ENCODE measurements around the gene SHCBP1L.

Gene SHCBP1L

DNA sequence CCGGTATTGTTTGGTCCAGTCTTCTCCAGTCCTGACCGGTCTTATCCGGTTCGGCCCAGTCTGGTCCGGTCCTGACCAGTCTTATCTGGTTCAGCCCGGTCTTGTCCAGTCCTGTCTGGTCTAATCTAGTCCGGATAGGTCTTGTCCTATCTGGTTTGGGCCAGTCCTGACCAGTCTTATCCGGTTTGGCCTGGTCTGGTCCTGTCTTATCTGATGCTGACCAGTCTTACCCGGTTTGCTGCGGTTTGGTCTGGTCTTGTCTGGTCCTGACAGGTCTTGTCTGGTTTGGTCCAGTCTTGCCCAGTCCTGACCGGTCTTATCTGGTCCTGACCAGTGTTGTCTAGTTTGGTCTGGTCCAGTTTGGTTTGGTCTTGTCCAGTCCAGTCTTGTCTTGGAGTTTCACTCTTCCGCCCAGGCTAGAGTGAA lies 83.7 kb downstream of the SHCBP1L start:
- H3K27me3 ChIP-seq (ENCODE audit: insufficient read depth, low read length), result no peaks in the 10 kb centered on the region
- no peaks in the 10 kb centered on the region for H3K4me1 ChIP-seq (ENCODE audit: insufficient read depth, low read length, severe bottlenecking)
- no peaks in the 10 kb centered on the region for H3K79me2 ChIP-seq (ENCODE audit: insufficient read depth, low read length)
- no peak overlapping the region for H3K9ac ChIP-seq (ENCODE audit: low read length)
- H3K4me2 ChIP-seq (ENCODE audit: low read length), result no peak overlapping the region
- no peaks in the 10 kb centered on the region for H3K9me2 ChIP-seq (ENCODE audit: low read depth, low read length)
- H3K36me3 ChIP-seq (ENCODE audit: insufficient read depth, low read length), result peaks cover 100% of the 10 kb centered on the region
- H3K9me3 ChIP-seq (ENCODE audit: low read length), result no peaks in the 10 kb centered on the region
- no peak overlapping the region for H2AFZ ChIP-seq (ENCODE audit: low read length)
- no peak for TF ChIP-seq EZH2 (IDR thresholded peaks at IDR 0.05; ENCODE audit: borderline replicate concordance, low read length)
- TF ChIP-seq, protein P1, sequence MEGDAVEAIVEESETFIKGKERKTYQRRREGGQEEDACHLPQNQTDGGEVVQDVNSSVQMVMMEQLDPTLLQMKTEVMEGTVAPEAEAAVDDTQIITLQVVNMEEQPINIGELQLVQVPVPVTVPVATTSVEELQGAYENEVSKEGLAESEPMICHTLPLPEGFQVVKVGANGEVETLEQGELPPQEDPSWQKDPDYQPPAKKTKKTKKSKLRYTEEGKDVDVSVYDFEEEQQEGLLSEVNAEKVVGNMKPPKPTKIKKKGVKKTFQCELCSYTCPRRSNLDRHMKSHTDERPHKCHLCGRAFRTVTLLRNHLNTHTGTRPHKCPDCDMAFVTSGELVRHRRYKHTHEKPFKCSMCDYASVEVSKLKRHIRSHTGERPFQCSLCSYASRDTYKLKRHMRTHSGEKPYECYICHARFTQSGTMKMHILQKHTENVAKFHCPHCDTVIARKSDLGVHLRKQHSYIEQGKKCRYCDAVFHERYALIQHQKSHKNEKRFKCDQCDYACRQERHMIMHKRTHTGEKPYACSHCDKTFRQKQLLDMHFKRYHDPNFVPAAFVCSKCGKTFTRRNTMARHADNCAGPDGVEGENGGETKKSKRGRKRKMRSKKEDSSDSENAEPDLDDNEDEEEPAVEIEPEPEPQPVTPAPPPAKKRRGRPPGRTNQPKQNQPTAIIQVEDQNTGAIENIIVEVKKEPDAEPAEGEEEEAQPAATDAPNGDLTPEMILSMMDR (IDR thresholded peaks at IDR 0.05; ENCODE audit: low read length), result no peak
- H3F3A ChIP-seq (ENCODE audit: insufficient read depth, low read length), result no peaks in the 10 kb centered on the region
- H3K4me3 ChIP-seq (ENCODE audit: low read depth, low read length, poor library complexity, severe bottlenecking), result no peak overlapping the region
- H4K20me1 ChIP-seq (ENCODE audit: insufficient read depth, low read length), result no peaks in the 10 kb centered on the region
- H3K27ac ChIP-seq (ENCODE audit: low read depth, low read length, poor library complexity, severe bottlenecking), result peak overlapping the region; percentile 53

DNA sequence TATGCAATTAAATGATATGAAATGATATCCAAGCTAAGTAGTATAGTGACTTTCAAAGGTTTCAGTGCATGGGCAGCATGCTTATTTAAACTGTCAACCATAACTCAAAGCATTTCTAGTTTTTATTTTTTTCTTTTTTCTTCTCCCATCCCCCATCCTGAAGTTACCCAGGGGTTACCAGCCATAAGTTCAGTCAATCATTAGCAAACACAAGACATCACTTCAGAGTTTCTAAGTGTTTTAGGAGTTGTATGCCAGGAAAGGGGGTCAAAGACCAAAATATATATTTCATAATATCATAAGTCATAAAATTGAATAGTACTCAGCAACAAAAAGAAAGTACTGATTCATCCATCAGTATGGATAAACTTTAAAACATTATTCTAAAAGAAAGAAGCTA lies 85.1 kb downstream of the SHCBP1L start:
- no peaks in the 10 kb centered on the region for H3F3A ChIP-seq (ENCODE audit: insufficient read depth, low read length)
- H4K20me1 ChIP-seq (ENCODE audit: insufficient read depth, low read length), result no peaks in the 10 kb centered on the region
- no peaks in the 10 kb centered on the region for H3K9me3 ChIP-seq (ENCODE audit: low read length)
- no peak overlapping the region for H3K9ac ChIP-seq (ENCODE audit: low read length)
- no peak overlapping the region for H3K4me3 ChIP-seq (ENCODE audit: low read depth, low read length, poor library complexity, severe bottlenecking)
- H2AFZ ChIP-seq (ENCODE audit: low read length), result no peak overlapping the region
- no peaks in the 10 kb centered on the region for H3K27me3 ChIP-seq (ENCODE audit: insufficient read depth, low read length)
- H3K27ac ChIP-seq (ENCODE audit: low read depth, low read length, poor library complexity, severe bottlenecking), result no peak overlapping the region
- H3K79me2 ChIP-seq (ENCODE audit: insufficient read depth, low read length), result no peaks in the 10 kb centered on the region
- no peaks in the 10 kb centered on the region for H3K9me2 ChIP-seq (ENCODE audit: low read depth, low read length)
- no peak overlapping the region for H3K4me2 ChIP-seq (ENCODE audit: low read length)
- no peaks in the 10 kb centered on the region for H3K4me1 ChIP-seq (ENCODE audit: insufficient read depth, low read length, severe bottlenecking)
- TF ChIP-seq, protein P1 (IDR thresholded peaks at IDR 0.05; ENCODE audit: low read length), result no peak
- TF ChIP-seq EZH2 (IDR thresholded peaks at IDR 0.05; ENCODE audit: borderline replicate concordance, low read length), result no peak
- peaks cover 99% of the 10 kb centered on the region for H3K36me3 ChIP-seq (ENCODE audit: insufficient read depth, low read length)

DNA sequence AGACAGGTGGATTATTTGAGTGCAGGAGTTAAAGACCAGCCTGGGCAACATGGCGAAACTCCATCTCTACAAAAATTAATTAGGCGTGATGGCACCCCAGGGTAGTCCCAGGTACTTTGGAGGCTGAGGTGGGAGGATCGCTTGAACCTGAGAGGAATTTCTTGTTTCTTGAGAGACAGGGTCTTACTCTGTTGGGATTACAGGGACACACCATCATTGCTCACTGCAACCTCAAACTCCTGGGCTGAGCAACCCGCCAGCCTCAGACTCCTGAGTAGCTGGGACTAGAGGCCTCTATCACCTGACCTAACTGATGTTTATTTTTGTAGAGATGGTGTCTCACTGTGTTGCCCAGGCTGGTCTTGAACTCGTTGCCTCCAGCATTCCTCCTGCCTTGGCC lies 89.0 kb downstream of the SHCBP1L start:
- 0 out of 2 replicates have a peak, but pooled peaks cover 3% of the 10 kb centered on the region for H3K79me2 ChIP-seq (ENCODE audit: insufficient read depth, low read length)
- TF ChIP-seq EZH2 (IDR thresholded peaks at IDR 0.05; ENCODE audit: borderline replicate concordance, low read length), result no peak
- TF ChIP-seq, protein P1 (IDR thresholded peaks at IDR 0.05; ENCODE audit: low read length), result no peak
- H4K20me1 ChIP-seq (ENCODE audit: insufficient read depth, low read length), result no peaks in the 10 kb centered on the region
- no peak overlapping the region for H3K4me2 ChIP-seq (ENCODE audit: low read length)
- no peaks in the 10 kb centered on the region for H3K9me3 ChIP-seq (ENCODE audit: low read length)
- H3K27ac ChIP-seq (ENCODE audit: low read depth, low read length, poor library complexity, severe bottlenecking), result no peak overlapping the region
- no peaks in the 10 kb centered on the region for H3K27me3 ChIP-seq (ENCODE audit: insufficient read depth, low read length)
- no peaks in the 10 kb centered on the region for H3K4me1 ChIP-seq (ENCODE audit: insufficient read depth, low read length, severe bottlenecking)
- H3K9ac ChIP-seq (ENCODE audit: low read length), result no peak overlapping the region
- no peaks in the 10 kb centered on the region for H3F3A ChIP-seq (ENCODE audit: insufficient read depth, low read length)
- H3K4me3 ChIP-seq (ENCODE audit: low read depth, low read length, poor library complexity, severe bottlenecking), result no peak overlapping the region
- no peak overlapping the region for H2AFZ ChIP-seq (ENCODE audit: low read length)
- peaks cover 98% of the 10 kb centered on the region for H3K36me3 ChIP-seq (ENCODE audit: insufficient read depth, low read length)
- H3K9me2 ChIP-seq (ENCODE audit: low read depth, low read length), result no peaks in the 10 kb centered on the region

All from OCI-LY1 (cell line).